ENCODE measurements around the gene ITGB1. TPM values are rescaled to one million over a fixed set of nuclear protein-coding genes. Genes with fewer than 3 reads are reported as not detected.

ITGB1 gene
- total RNA-seq, 1 donor from 2014 or later: 715 TPM

- intact Hi-C loops (cut with DNase I): no loop called here
- no peak for DNase-seq (ENCODE audit: low spot score)
Measured at GRCh38 chr10:32960022-32960421, 2.0 kb upstream of the ITGB1 start.

- intact Hi-C loops (cut with DNase I): loop anchor here (2.0 to 5.0 kb wide), 2 partner anchors 46 to 582 kb away; no protein-coding TSS in a partner anchor
- DNase-seq (ENCODE audit: low spot score): no peak
Measured at GRCh38 chr10:32959006-32959920, 1.2 kb upstream of the ITGB1 start.

GRCh38 chr10:32957341-32958084, 517 bp downstream of the ITGB1 start:
- intact Hi-C loops (cut with DNase I): loop anchor here (2.0 to 5.0 kb wide), 2 partner anchors 47 to 580 kb away; no protein-coding TSS in a partner anchor
- peak; percentile 84 for DNase-seq (ENCODE audit: low spot score)

- no peak for DNase-seq (ENCODE audit: low spot score)
- intact Hi-C loops (cut with DNase I): loop anchor here (5.0 kb wide), 1 partner anchor 579 kb away; no protein-coding TSS in a partner anchor
Measured at GRCh38 chr10:32956365-32957197, 1.4 kb downstream of the ITGB1 start.

GRCh38 chr10:32955790-32956189, 2.2 kb downstream of the ITGB1 start:
- intact Hi-C loops (cut with DNase I): loop anchor here (5.0 kb wide), 1 partner anchor 578 kb away; no protein-coding TSS in a partner anchor

GRCh38 chr10:32955299-32955772, 2.7 kb downstream of the ITGB1 start:
- no peak for DNase-seq (ENCODE audit: low spot score)
- intact Hi-C loops (cut with DNase I): loop anchor here (5.0 kb wide), 1 partner anchor 578 kb away; no protein-coding TSS in a partner anchor

More at GRCh38 chr10:32955790-32956189, 2.2 kb downstream of the ITGB1 start:
- no peak for DNase-seq (ENCODE audit: low spot score)

- DNase-seq (ENCODE audit: low spot score): no peak
- intact Hi-C loops (cut with DNase I): loop anchor here (5.0 kb wide), 1 partner anchor 577 kb away; no protein-coding TSS in a partner anchor
Measured at GRCh38 chr10:32954545-32955298, 3.3 kb downstream of the ITGB1 start.

GRCh38 chr10:32954080-32954479, 4.0 kb downstream of the ITGB1 start:
- no peak for DNase-seq (ENCODE audit: low spot score)
- intact Hi-C loops (cut with DNase I): no loop called here

- intact Hi-C loops (cut with DNase I): no loop called here
- DNase-seq (ENCODE audit: low spot score): no peak
Measured at GRCh38 chr10:32953277-32953927, 4.6 kb downstream of the ITGB1 start.

- DNase-seq (ENCODE audit: low spot score): no peak
- intact Hi-C loops (cut with DNase I): no loop called here
Measured at GRCh38 chr10:32952541-32953276, 5.3 kb downstream of the ITGB1 start.

GRCh38 chr10:32952094-32952493, 5.9 kb downstream of the ITGB1 start:
- DNase-seq (ENCODE audit: low spot score): no peak

GRCh38 chr10:32951111-32951510, 6.9 kb downstream of the ITGB1 start:
- no peak for DNase-seq (ENCODE audit: low spot score)
- intact Hi-C loops (cut with DNase I): no loop called here

More at GRCh38 chr10:32952094-32952493, 5.9 kb downstream of the ITGB1 start:
- intact Hi-C loops (cut with DNase I): no loop called here

GRCh38 chr10:32950591-32951108, 7.4 kb downstream of the ITGB1 start:
- intact Hi-C loops (cut with DNase I): no loop called here
- no peak for DNase-seq (ENCODE audit: low spot score)

- DNase-seq (ENCODE audit: low spot score): no peak
- intact Hi-C loops (cut with DNase I): no loop called here
Measured at GRCh38 chr10:32949221-32949678, 8.8 kb downstream of the ITGB1 start.

- intact Hi-C loops (cut with DNase I): no loop called here
- no peak for DNase-seq (ENCODE audit: low spot score)
Measured at GRCh38 chr10:32948451-32948850, 9.6 kb downstream of the ITGB1 start.

GRCh38 chr10:32947586-32947985, 10.4 kb downstream of the ITGB1 start:
- intact Hi-C loops (cut with DNase I): no loop called here
- no peak for DNase-seq (ENCODE audit: low spot score)

- intact Hi-C loops (cut with DNase I): no loop called here
- DNase-seq (ENCODE audit: low spot score): no peak
Measured at GRCh38 chr10:32946108-32946507, 11.9 kb downstream of the ITGB1 start.
